Nephron progenitor cell (in vitro differentiated cells): ENCODE measurements around the gene PTRH1.
A peak's percentile ranks its signal among the peaks of the same experiment; 100 is the strongest.

Experiments used
- DNase-seq: peaks from one replicate; pipeline ENCODE4 v3.0.0; 2021
- H3K27ac Mint-ChIP-seq: 2 replicates; pipeline ENCODE4 v1.8.0; 2021; ENCODE audit warnings: mild to moderate bottlenecking, moderate library complexity, mixed read lengths
- H3K27me3 Mint-ChIP-seq: 2 replicates; pipeline ENCODE4 v1.8.0; 2021; ENCODE audit warnings: mild to moderate bottlenecking, low read depth, mixed read lengths; ENCODE audit not compliant: poor library complexity
- H3K36me3 Mint-ChIP-seq: 2 replicates; pipeline ENCODE4 v1.8.0; 2021; ENCODE audit warnings: low read depth, mixed read lengths
- H3K4me1 Mint-ChIP-seq: 2 replicates; pipeline ENCODE4 v1.8.0; 2021; ENCODE audit warnings: mixed read lengths
- H3K4me3 Mint-ChIP-seq: 2 replicates; pipeline ENCODE4 v1.8.0; 2021; ENCODE audit warnings: mild to moderate bottlenecking, moderate library complexity, mixed read lengths
- H3K9me3 Mint-ChIP-seq: 2 replicates; pipeline ENCODE4 v1.8.0; 2021; ENCODE audit warnings: mild to moderate bottlenecking, moderate library complexity, mixed read lengths
- TF ChIP-seq, protein P1 (sequence below): fragments of 200-600 bp; sonication (generic); IDR thresholded peaks from 2 replicates; pipeline ENCODE4 v1.5.0; 2021; ENCODE audit warnings: antibody characterized with exemption

The PTRH1 gene

GRCh38 chr9:127693697-127694096 is 21.8 kb downstream of the PTRH1 start:
- Mint-ChIP-seq H3K4me1 (peaks cover 16% of the 10 kb centered on the region), H3K9me3 (peaks cover 7% of the 10 kb centered on the region), H3K27ac (no peak overlapping the region), H3K36me3 (peaks cover 39% of the 10 kb centered on the region), H3K4me3 (no peak overlapping the region), H3K27me3 (peaks cover 3% of the 10 kb centered on the region)
- DNase-seq = no peak
- TF ChIP-seq, protein P1, sequence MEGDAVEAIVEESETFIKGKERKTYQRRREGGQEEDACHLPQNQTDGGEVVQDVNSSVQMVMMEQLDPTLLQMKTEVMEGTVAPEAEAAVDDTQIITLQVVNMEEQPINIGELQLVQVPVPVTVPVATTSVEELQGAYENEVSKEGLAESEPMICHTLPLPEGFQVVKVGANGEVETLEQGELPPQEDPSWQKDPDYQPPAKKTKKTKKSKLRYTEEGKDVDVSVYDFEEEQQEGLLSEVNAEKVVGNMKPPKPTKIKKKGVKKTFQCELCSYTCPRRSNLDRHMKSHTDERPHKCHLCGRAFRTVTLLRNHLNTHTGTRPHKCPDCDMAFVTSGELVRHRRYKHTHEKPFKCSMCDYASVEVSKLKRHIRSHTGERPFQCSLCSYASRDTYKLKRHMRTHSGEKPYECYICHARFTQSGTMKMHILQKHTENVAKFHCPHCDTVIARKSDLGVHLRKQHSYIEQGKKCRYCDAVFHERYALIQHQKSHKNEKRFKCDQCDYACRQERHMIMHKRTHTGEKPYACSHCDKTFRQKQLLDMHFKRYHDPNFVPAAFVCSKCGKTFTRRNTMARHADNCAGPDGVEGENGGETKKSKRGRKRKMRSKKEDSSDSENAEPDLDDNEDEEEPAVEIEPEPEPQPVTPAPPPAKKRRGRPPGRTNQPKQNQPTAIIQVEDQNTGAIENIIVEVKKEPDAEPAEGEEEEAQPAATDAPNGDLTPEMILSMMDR = no peak

DNA sequence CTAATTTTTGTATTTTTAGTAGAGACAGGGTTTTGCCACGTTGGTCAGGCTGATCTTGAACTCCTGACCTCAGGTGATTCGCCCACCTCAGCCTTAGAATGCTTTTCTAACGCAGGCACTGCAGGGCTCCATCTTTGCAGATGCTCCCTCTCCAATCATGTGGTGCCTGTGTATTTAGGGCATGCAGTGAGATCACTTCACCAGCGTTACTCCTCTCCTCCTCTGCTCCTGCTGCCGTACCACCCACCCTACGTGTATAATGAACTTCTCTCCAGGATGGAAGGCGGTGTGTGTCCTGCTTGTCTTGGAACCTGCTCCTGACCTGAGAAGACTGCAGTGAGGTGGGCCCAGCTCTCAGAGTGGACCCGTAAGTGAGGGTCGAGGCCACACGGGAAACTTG is 22.3 kb downstream of the PTRH1 start:
- no peak for DNase-seq
- Mint-ChIP-seq H3K27ac (no peak overlapping the region), H3K27me3 (peaks cover 3% of the 10 kb centered on the region), H3K9me3 (peaks cover 7% of the 10 kb centered on the region), H3K4me3 (no peak overlapping the region), H3K36me3 (peaks cover 41% of the 10 kb centered on the region), H3K4me1 (peaks cover 16% of the 10 kb centered on the region)
- TF ChIP-seq, protein P1 = no peak

GRCh38 chr9:127692071-127692470 is 23.4 kb downstream of the PTRH1 start:
- peaks cover 10% of the 10 kb centered on the region for H3K4me1 Mint-ChIP-seq
- peaks cover 47% of the 10 kb centered on the region for H3K36me3 Mint-ChIP-seq
- no peak overlapping the region for H3K27ac Mint-ChIP-seq
- TF ChIP-seq, protein P1 = no peak
- H3K4me3 Mint-ChIP-seq = peak overlapping the region; percentile 13
- peaks cover 7% of the 10 kb centered on the region for H3K9me3 Mint-ChIP-seq
- no peak for DNase-seq
- H3K27me3 Mint-ChIP-seq = peaks cover 3% of the 10 kb centered on the region

DNA sequence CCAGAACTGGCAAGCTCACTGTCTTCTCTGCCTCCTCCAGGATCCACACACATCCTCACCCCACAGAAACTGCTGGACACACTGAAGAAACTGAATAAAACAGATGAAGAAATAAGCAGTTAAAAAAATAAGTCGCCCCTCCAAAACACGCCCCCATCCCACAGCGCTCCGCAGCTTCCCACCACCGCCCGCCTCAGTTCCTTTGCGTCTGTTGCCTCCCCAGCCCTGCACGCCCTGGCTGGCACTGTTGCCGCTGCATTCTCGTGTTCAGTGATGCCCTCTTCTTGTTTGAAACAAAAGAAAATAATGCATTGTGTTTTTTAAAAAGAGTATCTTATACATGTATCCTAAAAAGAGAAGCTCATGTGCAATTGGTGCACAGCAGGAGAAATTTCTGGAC is 24.7 kb downstream of the PTRH1 start:
- Mint-ChIP-seq H3K9me3 (peaks cover 7% of the 10 kb centered on the region), H3K4me3 (no peak overlapping the region), H3K36me3 (peaks cover 50% of the 10 kb centered on the region), H3K27ac (no peak overlapping the region), H3K4me1 (peaks cover 10% of the 10 kb centered on the region), H3K27me3 (peaks cover 9% of the 10 kb centered on the region)
- TF ChIP-seq, protein P1 = no peak
- DNase-seq = no peak

DNA sequence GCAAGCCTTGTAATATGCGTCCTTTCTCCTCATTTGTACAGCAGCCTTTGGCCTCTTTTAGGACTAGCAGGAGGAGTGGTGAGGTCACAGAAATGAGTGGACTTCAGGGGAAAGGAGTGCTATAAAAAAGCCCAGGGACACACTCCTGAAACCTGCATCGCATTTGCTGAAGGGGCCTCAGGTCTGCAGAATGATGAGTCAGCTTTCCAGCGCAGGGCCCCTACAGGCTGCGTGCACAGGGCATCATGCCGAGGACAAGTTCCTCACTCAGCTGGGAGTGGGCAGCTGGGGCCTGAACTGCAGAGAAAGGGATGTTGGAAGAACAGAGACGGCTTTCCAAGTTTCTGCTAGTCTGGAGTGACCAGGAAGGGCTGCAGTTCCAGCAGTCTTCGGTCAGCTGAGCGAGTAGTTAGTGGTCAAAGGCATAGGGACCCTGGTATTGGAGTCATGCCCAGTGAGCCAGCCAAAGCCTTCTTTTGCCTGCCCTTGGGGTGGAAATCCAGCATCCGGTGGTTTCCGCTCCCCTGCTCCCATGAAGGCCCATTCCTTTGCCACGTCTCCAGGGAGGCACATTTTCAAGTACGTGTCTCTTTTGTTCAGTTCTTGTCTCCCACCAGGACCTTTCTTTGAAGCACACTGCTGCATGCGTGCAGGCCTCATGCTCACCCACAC is 26.0 kb downstream of the PTRH1 start:
- TF ChIP-seq, protein P1 = no peak
- H3K4me1 Mint-ChIP-seq = peaks cover 10% of the 10 kb centered on the region
- H3K36me3 Mint-ChIP-seq = peaks cover 49% of the 10 kb centered on the region
- peaks cover 7% of the 10 kb centered on the region for H3K9me3 Mint-ChIP-seq
- H3K27ac Mint-ChIP-seq = peak overlapping the region; percentile 41
- H3K4me3 Mint-ChIP-seq = no peak overlapping the region
- H3K27me3 Mint-ChIP-seq = peaks cover 10% of the 10 kb centered on the region
- DNase-seq = no peak
